ENCODE data around the gene CACNA2D2. TPM values are rescaled to one million over a fixed set of nuclear protein-coding genes. Genes with fewer than 3 reads are reported as not detected.

Gene CACNA2D2
- total and polyA plus RNA-seq, 2 of the 4 experiments (the other 2 are of a cell fraction), result 0.15 TPM; not detected in 1

GRCh38 chr3:50373146-50374051, 130.0 kb downstream of the CACNA2D2 start:
- H4K20me1 ChIP-seq (ENCODE audit: insufficient read depth, low read length), result no peaks in the 10 kb centered on the region
- ATAC-seq (ENCODE audit: low read depth) (no peak), DNase-seq (no peak)
- H3K4me2 ChIP-seq (ENCODE audit: low read depth, low read length), result no peak overlapping the region
- no peak overlapping the region for H3K14ac ChIP-seq (replicated peaks; ENCODE audit: low read depth, low read length)
- H2BK15ac ChIP-seq (ENCODE audit: low read depth, low read length), result no peak overlapping the region
- no peaks in the 10 kb centered on the region for H3K79me1 ChIP-seq (ENCODE audit: low read depth in 1 of 2, low read length in 2 of 2)
- no peak overlapping the region for H2AFZ ChIP-seq (replicated peaks; ENCODE audit: low read length, poor library complexity)
- dilution Hi-C loops (cut with HindIII; ENCODE audit: low sequenced_read_pairs, unreplicated experiment) (no loop called here), intact Hi-C loops (cut with micrococcal nuclease) (no loop called here), in situ Hi-C loops (cut with MboI; ENCODE audit: low sequenced_read_pairs) (no loop called here)
- CTCF ChIA-PET, result no interaction called here
- BruUV-seq (replicated peaks), result no TSS peak
- peaks cover 53% of the 10 kb centered on the region for H3K27me3 ChIP-seq (ENCODE audit: control insufficient read depth, insufficient read depth, low read length)
- no peak overlapping the region for H4K91ac ChIP-seq (ENCODE audit: insufficient read depth, low read depth, low read length)
- H3K56ac ChIP-seq (ENCODE audit: extremely low read depth, insufficient read depth, low read length), result no peak overlapping the region
- H2BK20ac ChIP-seq (ENCODE audit: low read depth, low read length), result no peak overlapping the region
- H3K27ac ChIP-seq (ENCODE audit: insufficient read depth, low read length), result no peak overlapping the region
- no peaks in the 10 kb centered on the region for H3K4me1 ChIP-seq (ENCODE audit: control insufficient read depth, insufficient read depth, low read length)
- H3K9me1 ChIP-seq (ENCODE audit: insufficient read depth, low read length), result no peaks in the 10 kb centered on the region
- no peak overlapping the region for H2BK120ac ChIP-seq (ENCODE audit: low read depth, low read length)
- H3K18ac ChIP-seq (ENCODE audit: low read depth, low read length), result no peak overlapping the region
- H2AK9ac ChIP-seq (replicated peaks; ENCODE audit: low read depth, low read length, poor library complexity), result no peak overlapping the region
- no peak overlapping the region for H4K8ac ChIP-seq (ENCODE audit: low read depth in 2 of 2, low read length in 2 of 2)
- H3K36me3 ChIP-seq (ENCODE audit: control insufficient read depth, insufficient read depth, low read length), result no peaks in the 10 kb centered on the region
- H2AK5ac ChIP-seq (ENCODE audit: low read depth, low read length), result no peak overlapping the region
- no peaks in the 10 kb centered on the region for H3K9me3 ChIP-seq (ENCODE audit: control insufficient read depth, insufficient read depth, low read length)
- H2BK5ac ChIP-seq (ENCODE audit: low read depth, low read length, poor library complexity, severe bottlenecking), result no peak overlapping the region
- WGBS, 2 experiments (ENCODE audit: extremely low coverage in 2 of 2, insufficient read length in 1 of 2), result 25% methylated on average over 4 of the region's 12 CpGs; no CpG with 5 or more reads in 1 of the 2 experiments
- POLR2A ChIA-PET (ENCODE audit: unreplicated experiment), result no interaction called here
- H3K4ac ChIP-seq (ENCODE audit: low read depth, low read length), result no peak overlapping the region
- no peak overlapping the region for H3K4me3 ChIP-seq (ENCODE audit: insufficient read depth, low read depth, low read length)
- H4K5ac ChIP-seq (ENCODE audit: low read depth, low read length), result no peak overlapping the region
- H3K9ac ChIP-seq (ENCODE audit: low read depth, low read length), result no peak overlapping the region
- no peak overlapping the region for H3K23ac ChIP-seq (ENCODE audit: low read depth, low read length)
- TF ChIP-seq FOS (IDR thresholded peaks at IDR 0.05; ENCODE audit: low read depth, low read length) (no peak), RFX5 (IDR thresholded peaks at IDR 0.05; ENCODE audit: low read depth, low read length) (no peak), SMC3 (IDR thresholded peaks at IDR 0.05; ENCODE audit: low read depth, low read length) (no peak), MAFK (IDR thresholded peaks at IDR 0.05; ENCODE audit: low read depth, low read length) (no peak), BHLHE40 (IDR thresholded peaks at IDR 0.05; ENCODE audit: low read depth, low read length) (no peak), CHD1 (IDR thresholded peaks at IDR 0.05; ENCODE audit: low read depth, low read length) (no peak), MAZ (IDR thresholded peaks at IDR 0.05; ENCODE audit: borderline replicate concordance, low read depth, low read length) (no peak), NFE2L2 (IDR thresholded peaks at IDR 0.05; ENCODE audit: low read depth, low read length) (no peak), RAD21 (IDR thresholded peaks at IDR 0.05; ENCODE audit: low read length) (no peak), MXI1 (IDR thresholded peaks at IDR 0.05; ENCODE audit: borderline replicate concordance, low read depth, low read length) (no peak), RCOR1 (IDR thresholded peaks at IDR 0.05; ENCODE audit: insufficient replicate concordance, low read length) (no peak), POLR2A (IDR thresholded peaks at IDR 0.05; ENCODE audit: low read depth, low read length) (no peak)
- TF ChIP-seq, protein P1, sequence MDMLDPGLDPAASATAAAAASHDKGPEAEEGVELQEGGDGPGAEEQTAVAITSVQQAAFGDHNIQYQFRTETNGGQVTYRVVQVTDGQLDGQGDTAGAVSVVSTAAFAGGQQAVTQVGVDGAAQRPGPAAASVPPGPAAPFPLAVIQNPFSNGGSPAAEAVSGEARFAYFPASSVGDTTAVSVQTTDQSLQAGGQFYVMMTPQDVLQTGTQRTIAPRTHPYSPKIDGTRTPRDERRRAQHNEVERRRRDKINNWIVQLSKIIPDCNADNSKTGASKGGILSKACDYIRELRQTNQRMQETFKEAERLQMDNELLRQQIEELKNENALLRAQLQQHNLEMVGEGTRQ (IDR thresholded peaks at IDR 0.05; ENCODE audit: low read depth, low read length), result no peak
- TF ChIP-seq, protein P2, sequence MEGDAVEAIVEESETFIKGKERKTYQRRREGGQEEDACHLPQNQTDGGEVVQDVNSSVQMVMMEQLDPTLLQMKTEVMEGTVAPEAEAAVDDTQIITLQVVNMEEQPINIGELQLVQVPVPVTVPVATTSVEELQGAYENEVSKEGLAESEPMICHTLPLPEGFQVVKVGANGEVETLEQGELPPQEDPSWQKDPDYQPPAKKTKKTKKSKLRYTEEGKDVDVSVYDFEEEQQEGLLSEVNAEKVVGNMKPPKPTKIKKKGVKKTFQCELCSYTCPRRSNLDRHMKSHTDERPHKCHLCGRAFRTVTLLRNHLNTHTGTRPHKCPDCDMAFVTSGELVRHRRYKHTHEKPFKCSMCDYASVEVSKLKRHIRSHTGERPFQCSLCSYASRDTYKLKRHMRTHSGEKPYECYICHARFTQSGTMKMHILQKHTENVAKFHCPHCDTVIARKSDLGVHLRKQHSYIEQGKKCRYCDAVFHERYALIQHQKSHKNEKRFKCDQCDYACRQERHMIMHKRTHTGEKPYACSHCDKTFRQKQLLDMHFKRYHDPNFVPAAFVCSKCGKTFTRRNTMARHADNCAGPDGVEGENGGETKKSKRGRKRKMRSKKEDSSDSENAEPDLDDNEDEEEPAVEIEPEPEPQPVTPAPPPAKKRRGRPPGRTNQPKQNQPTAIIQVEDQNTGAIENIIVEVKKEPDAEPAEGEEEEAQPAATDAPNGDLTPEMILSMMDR (conservative IDR thresholded peaks at IDR 0.05; ENCODE audit: low read depth, low read length), result no peak
- TF ChIP-seq, protein P3, sequence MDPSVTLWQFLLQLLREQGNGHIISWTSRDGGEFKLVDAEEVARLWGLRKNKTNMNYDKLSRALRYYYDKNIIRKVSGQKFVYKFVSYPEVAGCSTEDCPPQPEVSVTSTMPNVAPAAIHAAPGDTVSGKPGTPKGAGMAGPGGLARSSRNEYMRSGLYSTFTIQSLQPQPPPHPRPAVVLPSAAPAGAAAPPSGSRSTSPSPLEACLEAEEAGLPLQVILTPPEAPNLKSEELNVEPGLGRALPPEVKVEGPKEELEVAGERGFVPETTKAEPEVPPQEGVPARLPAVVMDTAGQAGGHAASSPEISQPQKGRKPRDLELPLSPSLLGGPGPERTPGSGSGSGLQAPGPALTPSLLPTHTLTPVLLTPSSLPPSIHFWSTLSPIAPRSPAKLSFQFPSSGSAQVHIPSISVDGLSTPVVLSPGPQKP (IDR thresholded peaks at IDR 0.05; ENCODE audit: borderline replicate concordance, low read depth, low read length), result no peak
